ENCODE results near the gene SEZ6.

Gene SEZ6

GRCh38 chr17:29004081-29004692 is 1.6 kb downstream of the SEZ6 start:
- DNase-seq (ENCODE audit: low read depth in 2 of 2) = no peak

- DNase-seq (ENCODE audit: low read depth in 2 of 2) = no peak
Measured at GRCh38 chr17:29003289-29003688, 2.5 kb downstream of the SEZ6 start.

- no peak for DNase-seq (ENCODE audit: low read depth in 2 of 2)
Measured at GRCh38 chr17:29002811-29003210, 3.0 kb downstream of the SEZ6 start.

- no peak for DNase-seq (ENCODE audit: low read depth in 2 of 2)
Measured at GRCh38 chr17:29000973-29001372, 4.9 kb downstream of the SEZ6 start.

- no peak for DNase-seq (ENCODE audit: low read depth in 2 of 2)
Measured at GRCh38 chr17:28999206-28999605, 6.6 kb downstream of the SEZ6 start.

- DNase-seq (ENCODE audit: low read depth in 2 of 2) = no peak
Measured at GRCh38 chr17:28997806-28998205, 8.0 kb downstream of the SEZ6 start.

- DNase-seq (ENCODE audit: low read depth in 2 of 2) = no peak
Measured at GRCh38 chr17:28996554-28997096, 9.2 kb downstream of the SEZ6 start.

- no peak for DNase-seq (ENCODE audit: low read depth in 2 of 2)
Measured at GRCh38 chr17:28993645-28994426, 12.0 kb downstream of the SEZ6 start.

GRCh38 chr17:28992625-28993600 is 12.9 kb downstream of the SEZ6 start:
- no peak for DNase-seq (ENCODE audit: low read depth in 2 of 2)

GRCh38 chr17:28992185-28992584 is 13.6 kb downstream of the SEZ6 start:
- DNase-seq (ENCODE audit: low read depth in 2 of 2) = no peak

- no peak for DNase-seq (ENCODE audit: low read depth in 2 of 2)
Measured at GRCh38 chr17:28991779-28992178, 14.1 kb downstream of the SEZ6 start.

GRCh38 chr17:28989028-28989427 is 16.8 kb downstream of the SEZ6 start:
- DNase-seq (ENCODE audit: low read depth in 2 of 2) = no peak

GRCh38 chr17:28988475-28988874 is 17.4 kb downstream of the SEZ6 start:
- DNase-seq (ENCODE audit: low read depth in 2 of 2) = no peak

GRCh38 chr17:28986714-28987655 is 18.8 kb downstream of the SEZ6 start:
- DNase-seq (ENCODE audit: low read depth in 2 of 2) = no peak

GRCh38 chr17:28985950-28986713 is 19.7 kb downstream of the SEZ6 start:
- DNase-seq (ENCODE audit: low read depth in 2 of 2) = no peak

- DNase-seq (ENCODE audit: low read depth in 2 of 2) = no peak
Measured at GRCh38 chr17:28983286-28984230, 22.3 kb downstream of the SEZ6 start.

GRCh38 chr17:28982131-28982793 is 23.6 kb downstream of the SEZ6 start:
- peak; percentile 29 to 39 for DNase-seq (ENCODE audit: low read depth in 2 of 2)

GRCh38 chr17:28978356-28978964 is 27.4 kb downstream of the SEZ6 start:
- no peak for DNase-seq (ENCODE audit: low read depth in 2 of 2)

All from activated CD8-positive, alpha-beta memory T cell treated with anti-CD3 and anti-CD28 coated beads for 4 hours (primary cell).